Caki2 (cell line): ENCODE data around the gene SVIL. TPM values are rescaled to one million over a fixed set of nuclear protein-coding genes. Genes with fewer than 3 reads are reported as not detected.
A peak's percentile ranks its signal among the peaks of the same experiment; 100 is the strongest.
"Not testable (repeated sequence)": the region's sequence is repeated elsewhere in the genome, so short reads cannot be mapped to it uniquely, and the experiment has no call there.

Experiments
- DNase-seq: peaks from one replicate; pipeline ENCODE4 v3.0.0-alpha.2; 2015; ENCODE audit warnings: low read depth
- in situ Hi-C: cut with HindIII; loops from 2 replicates; pipeline ENCODE4 v1.10.0; 2016; ENCODE audit warnings: low sequenced_read_pairs, low pct_unique_long_range_greater_than_20kb, mixed read lengths
- total RNA-seq: library from RNA; depleted of rRNA; stranded (reverse); fragments of >200 nt; shearing (Covaris generic); gene quantifications from 2 replicates; pipeline ENCODE4 v1.2.3, GENCODE V29; 2014; ENCODE audit warnings: low replicate concordance

The SVIL gene
- total RNA-seq, 1 experiment from 2014 or later: 59.4 TPM

- DNase-seq: no peak
- in situ Hi-C loops: no loop called here
Measured at GRCh38 chr10:29628311-29628710, 6.5 kb downstream of the SVIL start.

DNA sequence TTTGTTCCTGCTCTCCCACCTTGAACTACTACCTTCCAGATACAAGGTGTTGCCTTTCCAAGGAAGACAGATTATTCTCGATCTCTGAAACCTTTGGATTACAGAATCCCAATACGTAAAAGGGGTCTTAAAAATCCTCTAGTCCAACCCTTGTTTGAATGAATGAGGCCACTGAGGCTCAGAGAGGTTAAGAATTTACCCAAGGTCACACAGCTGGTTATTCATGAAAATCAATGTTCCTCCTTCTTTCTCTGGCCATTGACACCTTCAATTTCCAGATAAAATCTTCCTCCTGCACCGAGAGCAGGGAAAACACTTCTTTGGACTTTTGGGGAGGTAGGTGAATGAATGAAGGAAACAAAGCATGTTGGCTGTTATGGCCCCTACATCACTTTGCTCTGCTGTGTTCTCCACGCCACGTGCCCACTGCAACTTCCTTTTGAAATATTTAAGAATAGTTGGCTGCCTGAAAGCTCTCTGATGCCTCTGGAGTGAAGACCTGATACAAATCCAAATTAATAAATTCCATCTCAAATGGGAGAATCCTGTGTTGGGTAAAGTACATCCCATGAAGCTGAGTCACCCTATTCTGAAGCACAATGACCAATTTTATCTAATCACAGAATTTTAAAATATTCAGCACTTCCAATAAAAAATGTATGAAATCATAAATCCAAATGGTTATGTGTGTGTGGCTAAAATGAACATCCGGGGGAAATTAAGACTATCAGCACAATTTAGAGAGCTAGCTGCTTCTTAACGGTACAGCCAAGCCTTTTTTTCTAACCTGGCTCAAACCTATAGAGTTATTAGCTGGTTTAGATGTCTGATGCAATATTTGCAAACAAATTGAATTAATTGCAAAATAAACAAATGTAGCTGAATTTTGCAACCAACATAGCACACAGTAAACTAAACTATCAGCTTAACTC, 7.3 kb downstream of the SVIL start:
- in situ Hi-C loops: no loop called here
- DNase-seq: no peak

GRCh38 chr10:29624357-29624756, 10.4 kb downstream of the SVIL start:
- DNase-seq, in situ Hi-C loops: not testable (repeated sequence)

GRCh38 chr10:29623797-29624196, 11.0 kb downstream of the SVIL start:
- peak; percentile 43 for DNase-seq
- in situ Hi-C loops: no loop called here

GRCh38 chr10:29622382-29622922, 12.3 kb downstream of the SVIL start:
- no peak for DNase-seq
- in situ Hi-C loops: no loop called here

- in situ Hi-C loops: no loop called here
- DNase-seq: peak; percentile 80
Measured at GRCh38 chr10:29621161-29621560, 13.6 kb downstream of the SVIL start.

DNA sequence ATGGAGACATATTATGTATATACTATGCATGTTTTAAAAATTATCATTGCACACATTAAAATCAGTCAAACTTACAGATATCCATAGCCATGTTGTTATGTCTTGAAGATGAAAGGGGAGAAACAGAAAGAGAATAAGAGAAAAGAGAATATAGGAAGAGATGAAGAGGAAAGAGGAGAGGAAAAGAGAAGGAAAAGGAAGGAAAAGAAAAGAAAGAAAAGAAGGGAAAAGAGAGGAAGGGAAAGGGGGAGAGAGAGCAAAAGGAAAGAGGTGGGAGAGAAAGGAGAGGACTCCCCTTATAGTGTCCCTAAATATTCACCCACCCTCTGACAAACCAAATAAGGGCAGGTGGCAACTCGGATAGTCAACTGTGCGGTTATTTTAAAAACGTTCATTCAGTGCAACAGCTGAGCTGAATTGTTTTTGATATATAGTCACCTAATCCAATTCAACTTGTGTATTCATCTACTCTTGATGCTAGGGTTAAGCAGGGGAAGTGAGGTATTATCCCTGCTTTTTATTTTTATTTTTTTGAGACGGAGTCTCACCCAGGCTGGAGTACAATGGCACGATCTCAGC, 14.6 kb downstream of the SVIL start:
- DNase-seq: no peak
- in situ Hi-C loops: no loop called here

DNA sequence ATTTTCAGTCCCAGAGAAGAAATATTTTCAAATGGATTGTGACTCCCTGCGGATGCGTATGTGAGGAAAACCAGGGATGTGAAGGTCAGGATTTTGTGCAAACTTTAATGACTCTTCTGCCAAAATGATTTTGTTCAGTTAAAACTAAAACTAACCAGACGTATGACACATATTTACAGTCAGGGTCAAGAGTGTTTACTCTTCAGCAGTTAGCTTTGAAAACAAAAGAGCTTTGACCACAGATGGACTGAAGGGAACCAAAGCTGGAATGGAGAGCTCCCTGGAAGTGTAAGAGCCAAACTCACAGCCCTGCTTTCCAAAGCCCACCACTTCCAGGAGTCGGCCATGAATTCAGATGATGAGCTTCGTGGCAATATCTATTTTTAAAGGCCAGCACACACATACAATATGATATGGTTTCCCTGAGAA, 15.5 kb downstream of the SVIL start:
- in situ Hi-C loops: no loop called here
- peak; percentile 48 for DNase-seq

GRCh38 chr10:29618341-29619171, 16.2 kb downstream of the SVIL start:
- DNase-seq: peak; percentile 84
- in situ Hi-C loops: no loop called here

DNA sequence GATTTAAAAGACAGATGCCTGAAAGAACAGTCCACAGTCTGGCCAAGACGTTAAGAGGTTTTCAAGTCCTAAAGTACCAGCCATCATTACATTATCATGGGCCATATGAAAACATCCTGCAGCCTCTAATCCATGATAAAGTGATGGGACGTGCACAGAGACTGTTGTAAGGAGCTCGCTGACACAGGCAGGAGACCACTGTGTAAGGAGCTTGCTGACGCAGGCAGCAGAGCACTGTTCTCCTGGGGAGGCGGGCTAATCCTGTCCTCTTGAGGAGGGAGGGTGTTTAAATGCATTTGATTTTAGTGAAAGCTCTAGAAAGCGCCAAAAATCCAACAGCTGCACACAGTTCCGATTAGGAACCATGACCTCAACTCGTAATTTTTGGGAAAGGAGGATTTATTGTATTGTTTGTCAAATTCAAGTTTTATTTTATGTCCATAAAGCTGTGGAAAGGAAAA, 16.9 kb downstream of the SVIL start:
- no peak for DNase-seq
- in situ Hi-C loops: no loop called here

DNA sequence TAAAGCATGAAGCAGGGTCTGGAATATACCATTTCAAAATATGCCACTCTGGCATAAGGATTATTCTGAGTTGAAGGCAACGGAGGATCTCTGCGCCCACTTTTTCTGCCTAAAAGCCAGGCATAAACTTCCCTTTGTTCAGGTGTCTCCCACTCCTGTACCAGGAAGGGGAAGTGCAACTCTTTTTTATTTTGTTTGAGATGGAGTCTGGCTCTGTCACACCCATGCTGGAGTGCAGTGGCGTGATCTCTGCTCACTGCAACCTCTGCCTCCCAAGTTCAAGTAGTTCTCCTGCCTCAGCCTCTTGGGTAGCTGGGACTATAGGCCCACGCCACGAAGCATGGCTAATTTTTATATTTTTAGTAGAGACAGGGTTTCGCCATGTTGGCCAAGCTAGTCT, 18.2 kb downstream of the SVIL start:
- no peak for DNase-seq
- in situ Hi-C loops: no loop called here

DNA sequence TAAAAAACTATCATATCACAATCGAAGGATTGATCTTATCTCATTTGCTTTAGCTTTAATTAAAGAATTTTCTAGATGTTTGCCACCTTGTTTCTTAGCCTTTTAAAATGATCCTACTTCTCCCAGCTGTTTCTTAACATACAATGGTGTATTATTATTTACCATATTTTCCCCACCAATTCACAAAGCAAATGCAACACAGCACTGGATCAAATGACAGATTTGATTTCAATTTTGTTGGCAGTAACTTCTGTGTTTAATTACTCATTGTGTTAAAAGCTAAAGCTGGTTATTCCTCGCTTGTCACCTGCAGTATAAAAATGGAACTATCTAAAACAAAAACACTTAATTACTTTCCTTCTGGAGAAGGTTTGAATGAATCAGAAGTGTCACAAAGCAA, 19.6 kb downstream of the SVIL start:
- DNase-seq: no peak
- in situ Hi-C loops: no loop called here

- in situ Hi-C loops, DNase-seq: not testable (repeated sequence)
Measured at GRCh38 chr10:29614289-29614688, 20.5 kb downstream of the SVIL start.

GRCh38 chr10:29613791-29614190, 21.0 kb downstream of the SVIL start:
- no peak for DNase-seq
- in situ Hi-C loops: no loop called here

DNA sequence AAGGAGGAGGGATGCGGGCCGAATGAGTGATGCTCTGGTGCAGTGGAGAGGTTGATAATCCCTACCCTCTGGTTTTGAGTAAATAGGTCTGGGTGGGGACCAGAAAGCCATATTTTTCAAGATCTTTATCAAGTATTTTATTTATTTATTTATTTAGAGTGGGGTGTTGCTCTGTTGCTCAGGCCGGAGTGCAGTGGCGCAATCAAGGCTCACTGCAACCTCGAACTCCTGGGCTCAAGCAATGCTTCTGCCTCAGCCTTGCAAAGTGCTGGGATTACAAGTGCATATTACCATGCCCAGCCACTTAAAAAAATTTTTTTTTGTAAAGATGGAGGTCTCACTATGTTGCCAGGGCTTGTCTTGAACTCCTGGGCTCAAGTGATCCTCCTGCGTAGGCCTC, 21.6 kb downstream of the SVIL start:
- DNase-seq: no peak
- in situ Hi-C loops: no loop called here

GRCh38 chr10:29612657-29613056, 22.1 kb downstream of the SVIL start:
- in situ Hi-C loops: no loop called here
- DNase-seq: no peak

GRCh38 chr10:29611781-29612381, 22.9 kb downstream of the SVIL start:
- in situ Hi-C loops: no loop called here
- peak; percentile 64 for DNase-seq
